Measurements from ENCODE around the gene NFE2L1. TPM values are rescaled to one million over a fixed set of nuclear protein-coding genes. Genes with fewer than 3 reads are reported as not detected.

NFE2L1 gene
- total RNA-seq, 1 experiment from 2014 or later = 91.7 TPM

- Histone ChIP-seq H3K4me2 (peak overlapping the region; percentile 79), H3K27ac (peak overlapping the region; percentile 71), H3K9me3 (ENCODE audit: insufficient read depth, low read depth) (0 out of 2 replicates have a peak, but pooled peaks cover 4% of the 10 kb centered on the region), H3K4me1 (replicated peaks; ENCODE audit: insufficient read depth) (peaks cover 25% of the 10 kb centered on the region), H3F3A (ENCODE audit: insufficient read depth, low read depth) (peaks cover 47% of the 10 kb centered on the region), H2AFZ (peak overlapping the region; percentile 95), H3K36me3 (ENCODE audit: low read depth) (peaks cover 5% of the 10 kb centered on the region; the same call in 1 of the 2 replicates), H3K79me2 (ENCODE audit: low read depth) (peaks cover 57% of the 10 kb centered on the region), H3K9me2 (ENCODE audit: insufficient read depth) (no peaks in the 10 kb centered on the region), H3K4me3 (peak overlapping the region; percentile 89), H4K20me1 (ENCODE audit: insufficient read depth) (peaks cover 45% of the 10 kb centered on the region), H3K27me3 (ENCODE audit: insufficient read depth, low read depth) (no peaks in the 10 kb centered on the region)
- intact Hi-C loops (cut with micrococcal nuclease; ENCODE audit: unreplicated experiment) = loop anchor here (5.0 kb wide), 1 partner anchor 53 kb away; the partner anchor contains the start of gene NFE2L1
- TF ChIP-seq CTCF (conservative IDR thresholded peaks at IDR 0.05) (no peak), EZH2 (IDR thresholded peaks at IDR 0.05; ENCODE audit: low read depth) (no peak)
- TSS peak; percentile 48 for BruUV-seq (replicated peaks)
- ChIA-PET POLR2A (ENCODE audit: unreplicated experiment) (interaction anchor here (1.0 kb wide), 1 partner anchor 9 kb away, joined by 4 read pairs; no protein-coding TSS in a partner anchor), CTCF (no interaction called here)
- DNase-seq = peak in 1 of 2 experiments; percentile 58
Measured at GRCh38 chr17:48100160-48100559, 52.0 kb downstream of the NFE2L1 start.

GRCh38 chr17:48100591-48101011 lies 52.4 kb downstream of the NFE2L1 start:
- peak overlapping the region; percentile 95 for H2AFZ ChIP-seq
- intact Hi-C loops (cut with micrococcal nuclease; ENCODE audit: unreplicated experiment) = loop anchor here (5.0 kb wide), 1 partner anchor 53 kb away; the partner anchor contains the start of gene NFE2L1

More at GRCh38 chr17:48100591-48101011, 52.4 kb downstream of the NFE2L1 start:
- Histone ChIP-seq H3K27ac (peak overlapping the region; percentile 71), H3K27me3 (ENCODE audit: insufficient read depth, low read depth) (no peaks in the 10 kb centered on the region), H3K36me3 (ENCODE audit: low read depth) (0 out of 2 replicates have a peak, but pooled peaks cover under 1% of the 10 kb centered on the region), H3K4me1 (replicated peaks; ENCODE audit: insufficient read depth) (peaks cover 25% of the 10 kb centered on the region), H3K4me2 (peak overlapping the region; percentile 79), H4K20me1 (ENCODE audit: insufficient read depth) (peaks cover 41% of the 10 kb centered on the region), H3K4me3 (peak overlapping the region; percentile 89), H3K9me2 (ENCODE audit: insufficient read depth) (no peaks in the 10 kb centered on the region), H3K79me2 (ENCODE audit: low read depth) (peaks cover 52% of the 10 kb centered on the region), H3F3A (ENCODE audit: insufficient read depth, low read depth) (peaks cover 44% of the 10 kb centered on the region), H3K9me3 (ENCODE audit: insufficient read depth, low read depth) (0 out of 2 replicates have a peak, but pooled peaks cover 4% of the 10 kb centered on the region)
- TF ChIP-seq CTCF (conservative IDR thresholded peaks at IDR 0.05) (no peak), EZH2 (IDR thresholded peaks at IDR 0.05; ENCODE audit: low read depth) (no peak)
- CTCF ChIA-PET = interaction anchor here (0.6 kb wide), 1 partner anchor 18 kb away, joined by 7 read pairs; no protein-coding TSS in a partner anchor
- POLR2A ChIA-PET (ENCODE audit: unreplicated experiment) = interaction anchor here (0.6 to 1.0 kb wide), 4 partner anchors 10 to 804 kb away, joined by 3 to 6 read pairs (median 4); no protein-coding TSS in a partner anchor
- DNase-seq = peak; percentile 73 to 77
- no TSS peak for BruUV-seq (replicated peaks)

Data from PC-9 (cell line).